Right atrium auricular region (tissue), 2 donors: Measurements from ENCODE around the gene DKK3. TPM values are rescaled to one million over a fixed set of nuclear protein-coding genes. Genes with fewer than 3 reads are reported as not detected.

ENCODE experiments used
- DNase-seq: peaks from one replicate; pipeline ENCODE4 v3.0.0-alpha.2; 2019; ENCODE audit warnings: low spot score
- H3K27ac ChIP-seq, 2 donors: fragments of 200-600 bp; sonication (generic); 1 replicate in 1 of 2; 2 replicates in 1 of 2; pipeline ENCODE4 v1.5.1; 2016 to 2019
- H3K27me3 ChIP-seq, 2 donors: fragments of 200-600 bp; sonication (generic); one replicate each; pipeline versions ENCODE4 v1.5.1 to v1.6.0; 2017 to 2019
- H3K36me3 ChIP-seq: fragments of 200-600 bp; sonication (generic); one replicate; pipeline ENCODE4 v1.5.1; 2016
- H3K4me1 ChIP-seq, 2 donors: fragments of 200-600 bp; sonication (generic); one replicate each; pipeline versions ENCODE4 v1.5.1 to v1.6.0; 2017 to 2019
- H3K4me3 ChIP-seq, 2 donors: fragments of 200-600 bp; sonication (generic); 1 replicate in 1 of 2; 2 replicates in 1 of 2; pipeline ENCODE4 v1.5.1; 2017 to 2019; ENCODE audit warnings: mild to moderate bottlenecking in 1 of 2, moderate library complexity in 1 of 2
- H3K9me3 ChIP-seq, 2 donors: fragments of 200-600 bp; sonication (generic); one replicate each; pipeline ENCODE4 v1.5.1; 2019
- total RNA-seq, 2 donors: library from RNA; depleted of rRNA; stranded (reverse); fragments of >200 nt; gene quantifications; one replicate each; pipeline ENCODE4 v1.1.0, GENCODE V29; 2016
- TF ChIP-seq, protein P1 (sequence below), 2 donors: fragments of 200-600 bp; sonication (generic); IDR thresholded peaks; one replicate each; pipeline ENCODE4 v1.5.1; 2019; ENCODE audit warnings: antibody characterized with exemption in 2 of 2

The DKK3 gene
- total RNA-seq, 2 donors from 2014 or later: 2,934 to 5,316 TPM

DNA sequence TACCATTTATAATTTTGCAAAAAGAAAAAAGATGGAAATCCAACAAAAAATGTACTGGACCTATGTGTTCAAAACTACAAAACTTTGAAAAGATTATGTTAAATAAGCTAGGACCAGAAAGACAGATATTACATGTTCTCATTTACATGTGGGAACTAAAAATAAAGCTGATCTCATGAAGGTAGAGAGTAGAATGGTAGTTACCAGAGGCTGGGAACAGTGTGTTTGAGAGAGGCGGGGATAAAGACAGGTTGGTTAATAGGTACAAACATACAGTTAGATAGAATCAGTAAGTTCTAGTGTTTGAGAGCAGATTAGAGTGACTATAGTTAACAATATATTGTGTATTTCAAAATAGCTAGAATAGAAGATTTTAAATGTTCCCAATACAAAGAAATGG, 95.0 kb downstream of the DKK3 start:
- H3K4me1 ChIP-seq: peaks cover 0 to 9% of the 10 kb centered on the region in 2 donors
- H3K4me3 ChIP-seq: no peak overlapping the region
- DNase-seq: no peak
- TF ChIP-seq, protein P1, sequence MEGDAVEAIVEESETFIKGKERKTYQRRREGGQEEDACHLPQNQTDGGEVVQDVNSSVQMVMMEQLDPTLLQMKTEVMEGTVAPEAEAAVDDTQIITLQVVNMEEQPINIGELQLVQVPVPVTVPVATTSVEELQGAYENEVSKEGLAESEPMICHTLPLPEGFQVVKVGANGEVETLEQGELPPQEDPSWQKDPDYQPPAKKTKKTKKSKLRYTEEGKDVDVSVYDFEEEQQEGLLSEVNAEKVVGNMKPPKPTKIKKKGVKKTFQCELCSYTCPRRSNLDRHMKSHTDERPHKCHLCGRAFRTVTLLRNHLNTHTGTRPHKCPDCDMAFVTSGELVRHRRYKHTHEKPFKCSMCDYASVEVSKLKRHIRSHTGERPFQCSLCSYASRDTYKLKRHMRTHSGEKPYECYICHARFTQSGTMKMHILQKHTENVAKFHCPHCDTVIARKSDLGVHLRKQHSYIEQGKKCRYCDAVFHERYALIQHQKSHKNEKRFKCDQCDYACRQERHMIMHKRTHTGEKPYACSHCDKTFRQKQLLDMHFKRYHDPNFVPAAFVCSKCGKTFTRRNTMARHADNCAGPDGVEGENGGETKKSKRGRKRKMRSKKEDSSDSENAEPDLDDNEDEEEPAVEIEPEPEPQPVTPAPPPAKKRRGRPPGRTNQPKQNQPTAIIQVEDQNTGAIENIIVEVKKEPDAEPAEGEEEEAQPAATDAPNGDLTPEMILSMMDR (IDR thresholded peaks at IDR 0.05): no peak
- H3K36me3 ChIP-seq: peaks cover 9% of the 10 kb centered on the region
- no peaks in the 10 kb centered on the region for H3K27me3 ChIP-seq
- no peak overlapping the region for H3K27ac ChIP-seq
- H3K9me3 ChIP-seq: no peaks in the 10 kb centered on the region

Other genes with a start within 250 kb of the DKK3 start
- gene USP47, start 166.7 kb downstream of the DKK3 start, total RNA-seq: 10 to 100 TPM; 58.7 to 61.3 TPM
- 10 to 100 TPM; 77.6 to 84.5 TPM for gene MICAL2, start 102.0 kb upstream of the DKK3 start, total RNA-seq